HEK293 (cell line): ENCODE data around the gene KHDRBS2.

Experiments used
- ATF2 ChIP-seq: fragments of 450-650 bp; formaldehyde crosslinking; IDR thresholded peaks from 2 replicates; pipeline ENCODE4 v1.5.1; 2016; ENCODE audit warnings: missing biosample characterization, missing genetic modification characterization, low read depth
- BCL11A ChIP-seq: fragments of 450-650 bp; formaldehyde crosslinking; IDR thresholded peaks from 2 replicates; pipeline ENCODE4 v1.5.1; 2016; ENCODE audit warnings: low read depth, missing biosample characterization, missing genetic modification characterization
- CTCF ChIP-seq: fragments of 450-650 bp; formaldehyde crosslinking; IDR thresholded peaks from 2 replicates; pipeline ENCODE4 v1.5.1; 2016; ENCODE audit warnings: missing biosample characterization, missing genetic modification characterization
- HOXA7 ChIP-seq: sonication (generic); formaldehyde crosslinking; IDR thresholded peaks from 2 replicates; pipeline ENCODE4 v1.8.1; 2022; ENCODE audit warnings: missing genetic modification reagents, borderline replicate concordance
- HOXC10 ChIP-seq: sonication (generic); formaldehyde crosslinking; IDR thresholded peaks from 2 replicates; pipeline ENCODE4 v1.8.1; 2023; ENCODE audit warnings: mild to moderate bottlenecking, missing genetic modification reagents
- ZBTB1 ChIP-seq: fragments of 450-650 bp; formaldehyde crosslinking; IDR thresholded peaks from 2 replicates; pipeline ENCODE4 v1.5.1; 2016; ENCODE audit warnings: missing biosample characterization, missing genetic modification characterization
- ZBTB21 ChIP-seq: fragments of 450-650 bp; formaldehyde crosslinking; IDR thresholded peaks from 2 replicates; pipeline ENCODE4 v1.5.1; 2017; ENCODE audit warnings: missing biosample characterization, missing genetic modification characterization
- ZBTB44 ChIP-seq: fragments of 450-650 bp; IDR thresholded peaks from 2 replicates; pipeline ENCODE4 v1.5.1; 2018; ENCODE audit warnings: missing biosample characterization, mild to moderate bottlenecking, missing genetic modification characterization
- ZNF133 ChIP-seq: fragments of 450-650 bp; formaldehyde crosslinking; IDR thresholded peaks from 2 replicates; pipeline ENCODE4 v1.5.1; 2016; ENCODE audit warnings: missing biosample characterization, missing genetic modification characterization
- ZNF146 ChIP-seq: fragments of 450-650 bp; formaldehyde crosslinking; IDR thresholded peaks from 2 replicates; pipeline ENCODE4 v1.5.1; 2016; ENCODE audit warnings: missing biosample characterization, missing genetic modification characterization
- ZNF274 ChIP-seq, 2 experiments: fragments of 200-500 bp in 1 of 2; fragments of 450-650 bp in 1 of 2; sonication (Bioruptor generic) in 1 of 2; formaldehyde crosslinking in 1 of 2; IDR thresholded peaks; 2 replicates each; pipeline versions ENCODE4 v1.5.1 to v1.6.1; 2014 to 2016; ENCODE audit warnings: borderline replicate concordance in 1 of 2, inconsistent platforms in 1 of 2, low read length in 1 of 2, missing biosample characterization in 1 of 2, missing genetic modification characterization in 1 of 2
- ZNF580 ChIP-seq: fragments of 450-650 bp; formaldehyde crosslinking; IDR thresholded peaks from 2 replicates; pipeline ENCODE4 v1.5.1; 2016; ENCODE audit warnings: missing biosample characterization, missing genetic modification characterization
- ZSCAN5A ChIP-seq: fragments of 450-650 bp; formaldehyde crosslinking; IDR thresholded peaks from 2 replicates; pipeline ENCODE4 v1.5.1; 2016; ENCODE audit warnings: missing biosample characterization, missing genetic modification characterization

- TF ChIP-seq ZSCAN5A (tag by site-specific recombination) (no peak), ZBTB1 (tag by site-specific recombination) (no peak), HOXC10 (CRISPR knock-in tag) (no peak), CTCF (tag by site-specific recombination) (no peak), ZNF133 (tag by site-specific recombination) (no peak), HOXA7 (CRISPR knock-in tag) (no peak), ATF2 (tag by site-specific recombination) (no peak), ZNF146 (tag by site-specific recombination) (no peak), ZBTB44 (tag by site-specific recombination) (no peak), ZNF274 (IDR thresholded peaks at IDR 0.05; ENCODE audit: low read length) (no peak), ZNF274 (tag by site-specific recombination; IDR thresholded peaks at IDR 0.05; ENCODE audit: borderline replicate concordance) (no peak), BCL11A (tag by site-specific recombination) (no peak), ZNF580 (tag by site-specific recombination) (no peak), ZBTB21 (tag by site-specific recombination) (no peak)
Measured at GRCh38 chr6:61869632-61870400, 416.2 kb downstream of the KHDRBS2 start.
